OCI-LY7 (cell line): ENCODE data around the gene EIF3J. TPM values are rescaled to one million over a fixed set of nuclear protein-coding genes. Genes with fewer than 3 reads are reported as not detected.

Source experiments
- BruUV-seq: library from RNA; stranded (reverse); fragments of 400-500 nt; replicated peaks from 2 replicates; lab custom pipeline; 2021; lab: Mats Ljungman, UMichigan
- CTCF ChIA-PET: fragments of 300-600 bp; sonication (Branson Sonifier 250); formaldehyde crosslinking; loops from one replicate; lab custom pipeline; 2022; ENCODE audit warnings: antibody characterized with exemption; ENCODE audit not compliant: unreplicated experiment; lab: Charles Lee
- POLR2A ChIA-PET: fragments of 300-600 bp; sonication (Branson Sonifier 250); formaldehyde crosslinking; loops from one replicate; lab custom pipeline; 2022; ENCODE audit warnings: antibody characterized with exemption; lab: Charles Lee
- DNase-seq: peaks from one replicate; pipeline ENCODE4 v3.0.0-alpha.2; 2015; ENCODE audit warnings: low spot score
- H2AFZ ChIP-seq: fragments of 200-600 bp; sonication (generic), shearing (Covaris generic); 2 replicates; pipeline ENCODE4 v1.6.1; 2014; ENCODE audit warnings: mild to moderate bottlenecking, antibody characterized with exemption, low read length, moderate library complexity
- H3K27ac ChIP-seq: fragments of 200-600 bp; sonication (generic); 2 replicates; pipeline ENCODE4 v1.5.1; 2014; ENCODE audit warnings: mixed run types, low read depth, mild to moderate bottlenecking, moderate library complexity, low read length, inconsistent platforms; ENCODE audit not compliant: poor library complexity, severe bottlenecking
- H3K36me3 ChIP-seq: fragments of 200-600 bp; sonication (generic); 2 replicates; pipeline ENCODE4 v1.6.1; 2014; ENCODE audit warnings: mild to moderate bottlenecking, antibody characterized with exemption, low read length, moderate library complexity, mixed read lengths; ENCODE audit not compliant: insufficient read depth
- H3K4me1 ChIP-seq: fragments of 200-600 bp; sonication (generic); 2 replicates; pipeline ENCODE4 v1.5.1; 2014; ENCODE audit warnings: mild to moderate bottlenecking, low read length; ENCODE audit not compliant: insufficient read depth, poor library complexity, severe bottlenecking
- H3K4me2 ChIP-seq: fragments of 200-600 bp; sonication (generic); 2 replicates; pipeline ENCODE4 v1.6.1; 2014; ENCODE audit warnings: mild to moderate bottlenecking, low read length
- H3K4me3 ChIP-seq: fragments of 200-600 bp; sonication (generic); 2 replicates; pipeline ENCODE4 v1.5.1; 2014; ENCODE audit warnings: mild to moderate bottlenecking, low read depth, low read length; ENCODE audit not compliant: poor library complexity, severe bottlenecking
- H3K79me2 ChIP-seq: fragments of 200-600 bp; sonication (generic); 2 replicates; pipeline ENCODE4 v1.6.1; 2016; ENCODE audit warnings: low read depth, mild to moderate bottlenecking, low read length, moderate library complexity, mixed read lengths; ENCODE audit not compliant: insufficient read depth
- H3K9me2 ChIP-seq: fragments of 200-600 bp; sonication (generic); 2 replicates; pipeline ENCODE4 v1.6.1; 2016; ENCODE audit warnings: mild to moderate bottlenecking, low read length, mixed read lengths; ENCODE audit not compliant: insufficient read depth
- H3K9me3 ChIP-seq: fragments of 200-600 bp; sonication (generic); 2 replicates; pipeline ENCODE4 v1.6.1; 2014; ENCODE audit warnings: mild to moderate bottlenecking, mixed run types, low read length, mixed read lengths
- H4K20me1 ChIP-seq: fragments of 200-600 bp; sonication (generic); 2 replicates; pipeline ENCODE4 v1.6.1; 2014; ENCODE audit warnings: mild to moderate bottlenecking, antibody characterized with exemption, low read length, moderate library complexity, mixed read lengths; ENCODE audit not compliant: insufficient read depth
- CTCF ChIP-seq: fragments of 200-600 bp; sonication (generic); conservative IDR thresholded peaks from 2 replicates; pipeline ENCODE4 v1.5.1; 2014; ENCODE audit warnings: mild to moderate bottlenecking, antibody characterized with exemption, low read length, moderate library complexity, mixed read lengths
- EZH2phosphoT487 ChIP-seq: fragments of 200-600 bp; sonication (generic); IDR thresholded peaks from 2 replicates; pipeline ENCODE4 v1.6.1; 2018; ENCODE audit warnings: low read depth, borderline replicate concordance, mild to moderate bottlenecking, mixed run types, antibody characterized with exemption, low read length, moderate library complexity, mixed read lengths
- intact Hi-C: fragments of 100-400 bp; cut with micrococcal nuclease; formaldehyde crosslinking; loops from one replicate; pipeline ENCODE4 v1.10.0; 2022; ENCODE audit not compliant: unreplicated experiment
- total RNA-seq, 2 experiments: library from RNA; depleted of rRNA in 1 of 2; stranded (reverse); fragments of >200 nt in 1 of 2; shearing (Covaris generic) in 1 of 2; gene quantifications; 2 replicates each; pipeline ENCODE4 v1.2.3, GENCODE V29; 2014 to 2022

Gene EIF3J
- total RNA-seq, 2 experiments from 2014 or later, result 49.4 to 131 TPM

- no peak overlapping the region for H3K4me3 ChIP-seq
- no TSS peak for BruUV-seq
- DNase-seq, result no peak
- H3K36me3 ChIP-seq, result peaks cover 79% of the 10 kb centered on the region
- CTCF ChIA-PET, result no interaction called here
- TF ChIP-seq EZH2phosphoT487 (no peak), CTCF (no peak)
- no peaks in the 10 kb centered on the region for H3K9me2 ChIP-seq
- no peaks in the 10 kb centered on the region for H3K4me1 ChIP-seq
- intact Hi-C loops, result no loop called here
- H4K20me1 ChIP-seq, result no peaks in the 10 kb centered on the region
- H3K27ac ChIP-seq, result no peak overlapping the region
- H3K4me2 ChIP-seq, result no peak overlapping the region
- no peaks in the 10 kb centered on the region for H3K79me2 ChIP-seq
- H3K9me3 ChIP-seq, result peaks cover 10% of the 10 kb centered on the region; the same call in 1 of the 2 replicates
- no peak overlapping the region for H2AFZ ChIP-seq
- POLR2A ChIA-PET, result no interaction called here
These were observed 29.2 kb downstream of the EIF3J start for GRCh38 chr15:44566155-44566540.

DNA sequence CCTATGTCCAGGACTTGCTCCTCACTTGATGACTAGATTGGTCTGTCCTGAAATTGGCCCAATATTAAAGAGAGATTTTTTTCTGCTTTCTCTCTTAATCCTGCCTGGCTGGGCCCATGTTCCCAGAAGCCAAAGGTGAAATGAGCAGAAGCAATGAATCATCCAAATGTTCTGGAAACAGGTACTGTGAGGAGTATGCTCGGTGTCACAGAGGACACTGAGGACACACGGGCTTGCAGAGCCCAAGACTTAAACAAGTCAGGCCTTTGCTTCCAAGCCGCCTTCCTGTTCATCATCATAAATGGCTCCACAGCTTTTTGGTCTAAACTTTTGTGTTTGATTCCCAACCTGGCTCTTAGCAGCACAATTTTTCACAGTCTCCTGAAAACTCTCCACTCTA lies 31.4 kb downstream of the EIF3J start:
- ChIA-PET POLR2A (no interaction called here), CTCF (no interaction called here)
- Histone ChIP-seq H3K79me2 (no peaks in the 10 kb centered on the region), H3K36me3 (peaks cover 72% of the 10 kb centered on the region), H3K4me3 (no peak overlapping the region), H3K9me2 (no peaks in the 10 kb centered on the region), H4K20me1 (no peaks in the 10 kb centered on the region), H2AFZ (no peak overlapping the region), H3K4me2 (no peak overlapping the region), H3K9me3 (peaks cover 10% of the 10 kb centered on the region; the same call in 1 of the 2 replicates), H3K4me1 (no peaks in the 10 kb centered on the region), H3K27ac (no peak overlapping the region)
- BruUV-seq, result no TSS peak
- no peak for TF ChIP-seq EZH2phosphoT487
- no peak for TF ChIP-seq CTCF
- intact Hi-C loops, result no loop called here
- DNase-seq, result no peak

DNA sequence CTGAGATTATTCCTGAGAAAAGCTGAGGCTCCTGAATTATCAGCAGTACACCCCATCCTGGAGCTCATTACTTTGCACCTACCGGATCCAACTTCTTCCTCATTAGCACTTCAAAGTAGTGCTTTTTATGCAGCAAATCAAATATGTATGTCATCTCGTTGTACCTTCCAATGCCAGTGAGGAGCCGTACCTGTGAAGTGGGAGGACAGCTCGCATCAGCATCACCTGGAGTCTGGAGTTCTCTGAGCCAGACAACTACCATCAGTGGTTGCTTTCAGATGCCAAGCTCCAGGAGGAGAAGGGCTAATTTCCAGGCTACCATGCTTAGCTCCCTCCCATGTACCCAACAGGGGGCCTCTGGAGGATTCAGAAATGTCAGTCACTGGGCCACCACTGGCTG lies 32.4 kb downstream of the EIF3J start:
- H3K36me3 ChIP-seq, result peaks cover 71% of the 10 kb centered on the region
- peaks cover 8% of the 10 kb centered on the region; the same call in 1 of the 2 replicates for H3K9me3 ChIP-seq
- POLR2A ChIA-PET, result interaction anchor here (0.7 kb wide), 1 partner anchor 761 kb away, joined by 3 read pairs; no protein-coding TSS in a partner anchor

More for the DNA sequence above, 32.4 kb downstream of the EIF3J start:
- BruUV-seq, result no TSS peak
- Histone ChIP-seq H3K4me1 (no peaks in the 10 kb centered on the region), H3K9me2 (no peaks in the 10 kb centered on the region), H3K27ac (no peak overlapping the region), H3K4me3 (no peak overlapping the region), H3K4me2 (no peak overlapping the region), H4K20me1 (no peaks in the 10 kb centered on the region), H2AFZ (no peak overlapping the region), H3K79me2 (no peaks in the 10 kb centered on the region)
- CTCF ChIA-PET, result interaction anchor here (0.6 kb wide), 1 partner anchor 95 kb away, joined by 3 read pairs; no protein-coding TSS in a partner anchor
- intact Hi-C loops, result no loop called here
- TF ChIP-seq CTCF (no peak), EZH2phosphoT487 (no peak)
- no peak for DNase-seq
